HG03432 (cell line): Measurements from ENCODE around the gene SP9.
A peak's percentile ranks its signal among the peaks of the same experiment; 100 is the strongest.

Experiments used
- ATAC-seq: cut with Tn5 transposase; IDR thresholded peaks from one replicate; pipeline ENCODE4 v1.9.1; 2021; ENCODE audit warnings: mild to moderate bottlenecking, moderate library complexity; ENCODE audit not compliant: unreplicated experiment

SP9 gene

DNA sequence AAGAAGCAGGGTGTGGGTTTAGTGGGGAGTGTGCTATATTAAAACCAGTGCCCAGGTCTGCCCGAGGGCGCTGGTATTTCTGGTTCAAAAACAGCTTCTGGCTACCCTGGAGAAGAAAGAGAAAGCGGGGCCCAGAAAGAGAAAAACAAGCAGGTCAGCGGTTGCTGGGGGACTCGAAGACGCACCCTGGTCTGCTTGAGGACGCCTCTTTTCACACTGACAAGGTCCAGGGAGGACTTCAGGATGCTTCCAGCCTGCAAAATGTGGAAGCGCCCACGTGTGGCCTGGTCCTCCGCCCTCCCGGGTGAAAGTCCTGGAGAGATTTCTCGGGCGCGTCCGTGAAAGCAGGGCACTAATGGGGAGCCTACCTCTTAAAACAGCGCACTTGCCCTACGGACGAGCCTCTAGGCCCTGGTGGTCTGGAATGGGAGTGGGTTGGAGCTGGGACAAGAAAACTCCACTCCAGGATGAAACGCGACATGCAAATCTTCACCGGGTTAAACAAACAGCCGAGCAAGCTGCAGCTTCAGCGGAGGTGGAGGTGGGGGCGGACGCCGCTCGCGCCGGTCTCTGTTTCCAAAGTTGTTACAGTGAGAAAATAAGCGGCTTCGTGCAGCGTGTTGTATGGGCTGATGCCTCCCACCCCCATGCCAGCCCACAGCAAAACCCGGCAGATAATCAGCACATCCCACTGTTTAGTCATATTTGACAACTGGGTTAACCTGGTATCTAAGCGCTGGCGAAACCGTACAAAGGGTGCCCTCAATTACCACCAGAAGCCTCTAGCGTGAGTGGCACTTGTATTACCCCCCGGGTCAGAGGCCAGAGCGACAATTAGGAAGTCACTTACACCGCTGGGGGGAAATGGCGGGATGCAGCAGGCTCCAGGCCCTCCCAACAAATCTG is 1.1 kb upstream of the SP9 start:
- no peak for ATAC-seq

DNA sequence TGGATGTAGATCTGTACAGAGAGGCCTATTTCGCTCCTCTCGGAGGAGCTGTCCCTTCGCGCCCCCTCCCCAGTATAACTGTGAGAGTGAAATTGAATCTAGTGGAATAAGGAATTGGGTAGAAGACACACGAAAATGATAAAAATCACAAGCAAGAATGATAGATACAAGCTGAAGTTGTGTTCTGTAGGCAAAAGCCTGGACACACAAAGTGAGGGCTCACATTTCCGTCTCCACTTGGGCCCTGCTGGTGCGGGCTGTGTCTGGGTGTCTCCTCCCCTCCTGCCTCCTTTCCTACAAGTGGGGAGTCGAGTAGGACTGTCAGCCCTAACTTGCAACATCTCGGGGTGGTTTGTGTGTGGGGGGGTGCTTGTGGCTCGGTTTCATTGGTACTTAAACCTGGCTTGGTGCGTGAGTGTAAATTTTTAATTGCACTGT is 457 bp upstream of the SP9 start:
- no peak for ATAC-seq

DNA sequence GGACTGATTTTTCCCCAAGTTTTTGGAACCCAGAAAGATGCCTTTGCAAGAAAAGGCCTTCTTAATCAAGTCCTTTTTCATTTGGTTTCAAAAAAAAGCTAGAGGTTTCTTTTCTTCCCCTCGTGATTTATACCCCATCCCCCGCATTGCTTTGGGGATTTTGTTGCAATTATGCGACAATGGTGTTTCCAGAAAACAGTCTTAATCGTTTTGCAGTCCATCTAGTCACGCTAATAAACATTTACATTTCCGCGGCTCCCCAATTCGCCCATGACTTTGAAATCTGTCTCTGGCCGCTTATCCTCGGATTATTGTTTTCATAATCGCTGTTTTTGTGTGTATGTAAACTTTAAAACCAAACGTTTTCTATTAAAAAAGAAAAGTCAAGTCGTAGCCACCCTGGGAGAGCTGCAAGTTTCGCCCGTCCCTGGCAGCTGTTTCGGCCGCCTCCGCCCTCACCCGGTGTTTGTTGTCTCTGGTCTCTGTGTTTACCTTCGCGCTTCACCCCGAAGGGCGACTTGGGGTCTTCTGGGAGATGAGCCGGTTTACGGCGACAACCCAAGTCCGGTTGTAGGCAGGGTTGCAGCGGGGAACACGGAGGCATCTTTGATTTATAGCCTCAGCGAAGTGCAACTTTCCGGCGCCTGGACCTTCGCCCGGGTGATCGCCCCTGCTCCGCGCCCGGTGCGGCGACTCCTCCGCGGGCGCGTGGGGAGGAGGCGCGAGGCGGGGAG is 667 bp downstream of the SP9 start:
- ATAC-seq = no peak

DNA sequence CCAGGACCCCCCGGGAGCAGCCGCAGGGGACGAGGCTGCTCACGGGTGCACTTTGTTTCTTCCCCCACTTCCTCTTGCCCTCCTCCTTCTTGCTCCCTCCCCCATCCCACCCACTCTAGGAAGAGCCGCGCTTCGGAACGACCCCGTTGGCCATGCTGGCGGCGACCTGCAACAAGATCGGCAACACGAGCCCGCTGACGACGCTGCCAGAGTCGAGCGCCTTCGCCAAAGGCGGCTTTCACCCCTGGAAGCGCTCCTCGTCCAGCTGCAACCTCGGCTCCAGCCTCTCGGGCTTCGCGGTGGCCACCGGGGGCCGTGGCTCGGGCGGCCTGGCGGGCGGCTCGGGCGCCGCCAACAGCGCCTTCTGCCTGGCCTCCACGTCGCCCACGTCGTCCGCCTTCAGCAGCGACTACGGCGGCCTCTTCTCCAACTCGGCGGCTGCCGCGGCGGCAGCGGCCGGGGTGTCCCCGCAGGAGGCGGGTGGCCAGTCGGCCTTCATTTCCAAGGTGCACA is 1.3 kb downstream of the SP9 start:
- peak; percentile 8 for ATAC-seq

DNA sequence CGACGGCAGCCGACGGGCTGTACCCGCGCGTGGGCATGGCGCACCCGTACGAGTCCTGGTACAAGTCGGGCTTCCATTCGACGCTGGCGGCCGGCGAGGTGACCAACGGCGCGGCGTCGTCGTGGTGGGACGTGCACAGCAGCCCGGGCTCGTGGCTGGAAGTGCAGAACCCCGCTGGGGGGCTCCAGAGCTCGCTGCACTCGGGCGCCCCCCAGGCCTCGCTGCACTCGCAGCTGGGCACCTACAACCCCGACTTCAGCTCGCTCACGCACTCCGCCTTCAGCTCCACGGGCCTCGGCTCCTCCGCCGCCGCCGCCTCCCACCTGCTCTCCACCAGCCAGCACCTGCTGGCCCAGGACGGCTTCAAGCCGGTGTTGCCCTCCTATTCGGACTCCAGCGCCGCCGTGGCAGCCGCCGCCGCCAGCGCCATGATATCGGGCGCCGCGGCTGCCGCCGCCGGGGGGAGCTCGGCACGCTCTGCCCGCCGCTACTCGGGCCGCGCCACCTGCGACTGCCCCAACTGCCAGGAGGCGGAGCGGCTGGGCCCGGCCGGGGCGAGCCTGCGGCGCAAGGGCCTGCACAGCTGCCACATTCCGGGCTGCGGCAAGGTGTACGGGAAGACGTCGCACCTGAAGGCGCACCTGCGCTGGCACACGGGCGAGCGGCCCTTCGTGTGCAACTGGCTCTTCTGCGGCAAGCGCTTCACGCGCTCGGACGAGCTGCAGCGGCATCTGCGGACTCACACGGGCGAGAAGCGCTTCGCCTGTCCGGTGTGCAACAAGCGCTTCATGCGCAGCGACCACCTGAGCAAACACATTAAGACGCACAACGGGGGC is 2.0 kb downstream of the SP9 start:
- ATAC-seq = peak; percentile 52

DNA sequence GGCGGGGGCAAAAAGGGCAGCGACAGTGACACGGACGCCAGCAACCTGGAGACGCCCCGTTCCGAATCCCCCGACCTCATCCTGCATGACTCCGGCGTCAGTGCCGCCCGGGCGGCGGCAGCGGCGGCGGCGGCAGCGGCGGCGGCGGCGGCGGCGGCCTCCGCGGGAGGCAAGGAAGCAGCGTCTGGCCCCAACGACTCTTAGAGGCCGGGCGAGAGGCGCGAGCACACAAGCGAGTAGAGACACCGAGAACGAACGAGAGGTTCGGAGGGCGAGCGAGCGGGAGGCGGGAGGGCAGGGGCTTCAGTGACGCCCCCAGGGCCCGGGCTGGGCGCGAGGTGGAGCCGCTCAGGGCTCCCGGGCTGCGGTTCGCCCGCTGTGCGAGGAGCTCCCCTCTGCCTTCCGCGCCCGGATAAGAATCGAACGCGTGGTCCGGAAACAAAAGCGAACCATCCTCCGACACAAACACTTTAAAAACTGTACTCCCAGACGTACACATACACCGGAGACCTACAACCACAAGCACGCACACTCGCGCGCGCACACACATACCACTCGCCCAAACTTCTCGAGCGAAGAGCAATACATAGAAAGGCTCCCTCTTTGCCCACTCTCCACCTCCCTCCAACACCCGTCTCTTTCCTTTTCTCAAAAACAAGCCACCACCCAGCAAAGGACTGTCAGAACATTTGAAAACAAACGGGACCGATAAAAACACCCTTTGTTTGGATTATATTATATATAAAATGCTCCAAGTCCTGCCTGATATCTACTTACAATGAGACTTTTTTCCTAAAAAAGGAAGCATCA is 2.8 kb downstream of the SP9 start:
- peak; percentile 32 for ATAC-seq

DNA sequence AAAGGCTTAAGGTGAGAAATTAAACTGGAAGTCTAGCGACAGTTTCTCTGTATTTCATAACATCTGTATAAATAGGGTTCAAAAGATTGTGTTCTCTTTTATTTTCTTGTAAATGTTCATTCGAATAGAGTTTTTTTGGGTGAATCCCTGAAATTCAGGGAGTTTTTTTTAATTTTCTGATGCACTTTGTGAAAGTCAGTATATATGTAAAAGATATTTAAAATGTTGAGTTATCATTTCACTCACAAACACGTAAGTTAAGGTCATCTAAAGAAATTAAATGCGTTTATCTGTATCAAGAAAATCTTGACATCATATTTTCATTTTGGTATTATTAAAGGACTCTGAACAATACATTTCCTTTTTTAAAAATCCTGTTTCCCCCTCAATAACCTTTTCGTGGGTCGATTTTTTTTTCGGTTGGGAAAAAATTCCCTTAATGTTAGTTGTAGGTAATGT is 3.4 kb downstream of the SP9 start:
- no peak for ATAC-seq

DNA sequence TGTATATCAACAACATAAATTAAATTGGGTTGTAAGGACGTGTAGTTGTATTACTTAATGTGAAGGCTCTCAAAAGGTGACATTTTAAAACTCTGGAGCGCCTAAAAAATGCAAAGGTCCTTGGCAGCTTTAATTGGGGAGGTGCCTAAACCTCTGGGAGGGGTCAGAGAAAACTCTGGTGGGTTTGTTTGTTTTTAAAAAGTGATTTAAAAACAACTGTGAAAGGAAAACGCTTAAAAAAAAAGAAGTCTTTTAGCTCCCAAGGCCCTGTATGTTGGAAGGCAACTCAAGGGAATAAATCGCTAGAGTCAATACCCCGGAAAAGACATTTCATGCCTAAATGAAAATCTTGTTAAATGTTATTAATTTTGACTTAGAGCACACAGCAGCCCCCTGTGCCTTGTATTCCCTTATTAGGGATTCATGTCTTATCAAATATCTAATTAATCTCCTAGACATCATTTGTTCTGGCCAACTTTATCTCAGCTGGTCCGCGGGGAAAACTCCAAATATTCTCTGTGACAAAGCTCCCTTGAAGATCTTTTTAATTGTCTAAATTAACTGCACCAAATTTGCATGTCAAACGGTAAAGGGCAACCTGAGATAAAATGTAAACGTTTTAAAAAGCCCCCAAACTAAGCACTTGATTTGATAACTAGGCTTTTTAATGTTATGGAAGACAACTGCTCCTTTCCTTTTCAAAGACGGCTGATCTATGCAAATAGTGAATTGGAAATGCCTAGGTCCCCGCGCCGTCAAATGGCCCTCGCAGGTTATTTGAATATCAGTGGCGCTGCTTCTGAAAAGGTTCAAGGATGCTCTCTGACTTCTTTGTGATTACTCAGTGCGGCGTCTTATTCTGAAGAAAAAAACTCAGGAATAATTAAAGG is 4.2 kb downstream of the SP9 start:
- ATAC-seq = no peak

DNA sequence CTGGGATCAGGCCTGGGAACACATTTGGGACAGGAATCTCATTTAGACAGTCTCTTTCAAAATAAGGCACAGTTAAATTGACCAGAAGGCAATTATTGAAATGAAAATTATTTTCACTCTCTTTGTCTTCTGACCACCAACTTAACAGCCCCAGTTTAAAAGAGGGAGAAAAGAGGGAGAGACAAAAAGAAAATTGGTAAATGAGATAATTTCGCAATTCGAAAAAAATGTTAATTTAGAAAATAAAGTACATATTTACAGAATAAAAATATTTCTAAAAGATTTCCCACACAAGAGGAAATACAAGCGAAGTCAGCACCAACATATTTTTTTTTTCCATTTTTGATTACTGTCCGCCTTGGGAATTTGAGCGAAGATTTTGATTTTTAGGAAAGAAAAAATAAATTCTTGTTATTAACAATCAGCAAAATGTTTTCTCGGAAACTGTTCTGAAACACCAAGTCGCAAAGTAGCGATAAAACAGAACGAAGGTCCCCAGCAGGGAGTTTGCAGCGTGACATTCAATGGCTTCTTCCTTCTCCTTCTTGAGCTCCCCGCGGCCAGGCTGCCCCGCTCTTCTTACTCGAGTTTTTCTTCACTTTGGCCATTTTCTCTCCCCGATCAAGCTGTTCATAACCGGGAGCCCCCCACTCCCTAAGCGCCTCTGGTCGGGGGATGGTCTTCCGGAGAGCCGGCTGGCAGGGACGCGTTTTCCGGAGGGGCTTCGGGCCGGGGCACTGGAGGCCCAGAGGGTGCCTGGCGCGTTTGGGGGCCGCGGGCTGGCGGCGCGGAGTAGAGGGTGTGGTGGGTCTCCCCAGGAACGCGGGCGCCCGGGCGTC is 5.0 kb downstream of the SP9 start:
- no peak for ATAC-seq

DNA sequence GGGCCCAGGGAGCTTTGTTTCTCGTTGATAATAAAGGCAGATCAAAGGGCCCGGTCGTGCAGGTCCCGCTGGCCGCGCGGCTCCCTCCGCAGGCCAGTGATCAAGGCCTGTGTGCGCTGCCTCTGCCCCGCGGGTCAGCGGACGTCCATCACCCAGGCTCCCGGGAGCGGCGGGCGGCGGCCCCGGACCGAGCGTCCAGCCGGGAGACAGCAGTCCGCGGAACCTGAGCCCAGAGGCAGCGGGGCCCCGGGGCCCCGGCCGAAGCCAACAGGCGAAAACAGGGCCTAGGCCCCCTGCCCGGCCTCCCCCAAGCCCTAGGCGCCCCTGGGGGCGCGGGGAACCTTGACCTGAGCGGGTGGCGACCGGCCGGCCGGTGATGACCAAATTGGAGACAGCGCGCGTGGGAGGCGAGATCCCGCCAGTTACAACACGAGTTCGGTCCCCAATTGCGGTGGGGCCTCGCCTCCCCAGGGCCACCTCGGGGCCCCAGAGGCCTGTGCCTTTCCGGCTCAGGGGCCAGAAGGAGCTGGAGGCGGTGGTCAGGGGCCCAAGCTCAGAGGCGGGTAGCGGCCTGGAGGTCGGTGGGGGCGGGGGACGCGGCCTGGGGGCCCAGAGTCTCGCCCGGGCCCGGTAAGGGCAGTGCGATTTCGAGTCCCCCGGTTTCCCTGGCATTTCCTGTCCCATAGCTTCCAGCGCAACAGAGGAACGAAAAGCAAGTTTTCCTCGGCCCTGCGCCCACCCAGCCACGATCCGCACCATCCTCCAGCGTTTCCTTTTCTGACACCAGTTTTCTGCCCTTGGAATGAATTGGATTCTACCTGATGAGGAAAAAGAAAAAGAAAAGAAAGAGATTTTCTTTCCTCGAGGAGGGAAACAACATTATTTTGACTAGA is 5.9 kb downstream of the SP9 start:
- no peak for ATAC-seq

DNA sequence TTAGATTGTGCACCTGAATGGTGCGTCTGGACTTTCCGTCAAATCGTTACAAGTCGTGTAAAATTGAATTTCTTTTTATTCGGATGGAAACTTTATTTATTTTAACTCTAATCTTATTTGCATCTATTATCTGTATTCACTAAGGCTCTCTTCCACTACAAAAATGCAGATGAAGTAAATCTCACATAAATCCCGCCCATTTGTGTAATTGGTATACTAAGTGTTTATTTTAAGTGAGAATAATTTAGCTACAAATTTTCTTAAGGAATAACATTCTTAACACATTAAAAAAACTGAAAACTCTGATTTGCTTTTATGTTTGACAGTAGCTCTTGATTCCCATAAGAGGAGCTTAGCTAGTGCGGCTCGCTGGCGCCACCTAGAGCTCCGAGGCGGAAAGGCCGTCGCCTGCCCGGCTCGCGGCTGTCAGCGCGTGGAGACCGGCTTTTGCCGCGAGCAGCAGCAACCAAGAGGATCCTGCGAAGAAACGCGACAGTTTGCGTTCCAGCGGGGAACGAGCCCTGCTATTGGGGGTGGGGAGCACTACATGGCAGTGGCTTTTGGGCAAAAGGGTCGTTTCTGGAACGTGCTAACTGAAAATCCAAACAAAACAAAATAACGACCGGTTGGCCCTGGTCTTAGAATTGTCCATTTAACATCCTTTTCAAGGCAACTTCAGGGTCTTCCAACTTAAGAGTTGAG is 6.7 kb downstream of the SP9 start:
- ATAC-seq = peak; percentile 63

DNA sequence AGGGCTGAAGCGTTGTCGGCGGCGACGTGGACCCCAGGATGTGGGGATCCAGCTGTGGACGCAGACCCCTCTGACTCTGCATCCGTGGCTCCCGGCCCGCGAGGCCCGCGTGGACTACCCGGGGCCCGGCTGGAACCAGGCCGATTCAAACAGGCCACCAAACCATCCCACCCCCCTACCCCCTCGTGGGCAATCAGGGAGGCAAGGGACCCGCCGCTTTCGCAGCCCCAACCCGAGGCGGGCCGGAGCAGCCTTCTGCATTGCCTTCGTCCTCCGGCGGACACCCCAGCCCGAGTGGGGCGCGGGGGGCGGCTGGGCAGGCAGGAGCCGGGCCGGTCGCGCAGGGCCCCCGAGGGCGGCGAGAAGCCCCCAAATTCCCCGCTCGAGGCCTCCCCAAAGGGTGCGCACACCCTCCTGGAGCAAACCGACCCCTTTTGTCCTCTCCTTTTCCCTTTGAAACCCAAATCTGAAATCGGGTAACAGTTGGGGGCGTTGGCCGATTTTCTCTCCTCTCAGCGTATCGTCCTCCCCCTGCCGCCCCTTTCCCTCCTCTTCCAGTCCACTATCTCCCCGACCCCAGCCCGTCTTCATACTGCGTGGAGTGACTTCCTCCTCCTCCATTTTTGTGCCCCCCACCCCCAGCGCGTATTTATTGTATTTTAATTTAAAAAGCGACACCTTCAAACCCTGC is 7.4 kb downstream of the SP9 start:
- no peak for ATAC-seq

DNA sequence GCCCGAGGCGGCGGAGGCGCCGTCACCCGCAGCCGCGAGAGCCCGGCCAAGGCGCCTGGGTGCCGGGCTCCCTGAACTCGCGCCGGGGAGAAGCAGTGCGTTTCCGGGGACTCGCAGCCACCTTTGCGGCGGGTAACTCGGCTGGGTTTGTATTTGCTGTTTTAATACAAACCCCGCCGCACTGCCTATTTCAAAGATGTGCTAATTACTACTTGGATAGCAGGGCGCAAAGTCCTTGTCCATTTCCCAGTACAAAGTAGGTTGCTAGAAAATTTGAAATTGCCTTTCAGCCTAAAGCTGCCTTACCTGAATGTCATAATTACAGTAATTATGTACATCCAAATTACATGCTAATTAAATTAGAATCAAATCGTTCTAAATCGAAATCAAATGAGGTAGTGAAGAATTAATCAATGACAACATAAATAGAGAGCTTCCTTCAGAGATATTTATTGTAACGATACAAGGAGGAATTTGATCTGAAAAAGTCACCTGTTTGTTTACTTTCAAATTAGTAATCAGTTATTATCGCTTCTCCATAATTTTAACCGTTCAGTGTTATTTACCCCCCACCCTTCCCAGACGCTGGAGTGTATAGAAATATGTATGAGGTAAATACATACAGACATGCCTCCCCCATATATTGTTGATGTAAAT is 8.1 kb downstream of the SP9 start:
- ATAC-seq = no peak

DNA sequence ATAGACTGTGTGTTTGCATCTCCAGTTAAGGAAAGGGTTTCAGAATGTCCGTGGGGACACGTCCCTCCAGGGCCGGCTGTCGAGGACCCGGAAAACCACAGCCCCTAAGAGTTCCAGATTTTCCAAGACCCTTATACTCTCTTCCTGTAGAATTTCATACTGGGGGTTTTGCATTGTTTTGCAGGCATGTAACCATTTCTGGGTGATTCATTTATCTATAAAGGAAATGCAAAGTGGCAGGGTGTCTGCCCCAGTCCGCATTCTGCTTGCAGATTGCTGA is 8.5 kb downstream of the SP9 start:
- ATAC-seq = no peak

DNA sequence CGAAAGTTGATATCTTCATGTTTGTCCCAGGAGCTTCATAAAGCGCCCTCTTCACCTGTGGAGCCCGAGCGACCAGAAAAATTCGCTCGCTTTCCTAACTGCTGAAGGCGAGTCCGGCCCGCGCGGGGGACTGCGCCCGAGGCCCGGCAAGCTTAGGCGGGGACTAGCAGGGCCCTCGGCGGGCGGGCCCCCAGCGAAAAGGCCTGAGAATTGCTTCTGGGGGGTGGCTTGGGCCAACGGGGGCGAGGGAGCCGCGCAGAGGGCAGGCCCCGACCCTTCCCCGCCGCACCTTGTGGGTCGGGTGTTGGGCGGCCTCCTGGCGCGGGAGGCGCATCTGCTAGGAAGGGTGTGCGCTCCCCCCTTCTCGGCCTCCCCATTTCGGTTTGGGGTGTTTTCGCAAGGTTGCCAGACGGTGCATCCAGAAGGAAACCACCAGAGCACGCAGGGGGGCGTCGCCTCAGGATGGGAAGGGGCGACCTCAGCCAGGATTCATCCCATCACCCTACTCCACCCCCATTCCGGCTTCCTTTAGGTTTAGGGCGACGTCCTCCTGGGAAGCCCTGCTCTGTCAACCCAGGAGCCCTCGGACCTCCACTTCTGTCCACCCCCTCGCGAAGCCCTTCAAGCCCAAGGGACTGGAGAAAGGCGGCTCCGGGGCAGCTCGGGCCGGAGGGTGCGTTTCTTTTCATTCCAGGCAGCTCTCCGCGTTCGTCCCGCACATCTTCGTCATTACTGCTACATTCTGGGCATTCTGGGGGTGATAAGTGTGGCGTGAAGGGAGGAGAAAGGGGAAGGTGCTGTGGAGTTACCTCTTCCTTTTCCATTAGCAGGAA is 9.1 kb downstream of the SP9 start:
- no peak for ATAC-seq
